Spleen (tissue), 7 donors: ENCODE results near the gene MAGEA10.

Source experiments
- POLR2A ChIP-seq, 3 donors: fragments of 450-650 bp; IDR thresholded peaks; one replicate each; pipeline ENCODE4 v1.5.1; 2017; ENCODE audit warnings: antibody characterized with exemption in 3 of 3, mild to moderate bottlenecking in 1 of 3
- POLR2AphosphoS5 ChIP-seq, 3 donors: sonication (generic); formaldehyde crosslinking; IDR thresholded peaks; one replicate each; pipeline ENCODE4 v1.5.1; 2017; ENCODE audit warnings: antibody characterized with exemption in 3 of 3
- TF ChIP-seq, protein P1 (sequence below), 11 experiments: fragments of 200-600 bp in 7 of 11; fragments of 450-650 bp in 4 of 11; sonication (generic) in 4 of 11; IDR thresholded peaks in 8 of 11; conservative IDR thresholded peaks in 3 of 11; 1 replicate in 7 of 11; 2 replicates in 4 of 11; pipeline versions ENCODE4 v1.4.0 to v1.8.0; 2016 to 2021; ENCODE audit warnings: antibody characterized with exemption in 11 of 11, inconsistent platforms in 4 of 11, mild to moderate bottlenecking in 1 of 11
- donor health status: DM: no; HTN: no; CAD: no; lungs with moderate emphysema.
- donor health status: DM: no; HTN: no; CAD: no.
- donor health status: DM: no; HTN: no; CAD: no.

DNA sequence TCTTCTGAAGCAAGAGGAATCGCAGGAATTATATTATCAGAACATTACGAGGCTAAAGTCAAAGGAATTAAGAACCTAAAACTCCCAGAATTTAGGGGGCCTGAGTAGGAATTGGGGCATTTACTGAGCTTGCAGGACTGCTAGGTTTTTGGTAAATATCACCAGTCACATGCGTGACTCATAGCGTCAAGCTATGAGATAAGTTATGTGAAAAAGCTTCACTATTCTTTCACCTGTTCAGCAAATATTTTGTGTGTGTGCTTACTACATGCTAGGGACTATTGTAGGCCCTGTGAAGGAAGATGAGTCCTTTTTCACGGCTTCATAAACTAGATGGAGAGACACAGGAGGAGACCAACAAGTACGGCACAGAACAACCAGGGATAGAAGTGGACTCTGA is 52.2 kb downstream of the MAGEA10 start:
- TF ChIP-seq, protein P1, sequence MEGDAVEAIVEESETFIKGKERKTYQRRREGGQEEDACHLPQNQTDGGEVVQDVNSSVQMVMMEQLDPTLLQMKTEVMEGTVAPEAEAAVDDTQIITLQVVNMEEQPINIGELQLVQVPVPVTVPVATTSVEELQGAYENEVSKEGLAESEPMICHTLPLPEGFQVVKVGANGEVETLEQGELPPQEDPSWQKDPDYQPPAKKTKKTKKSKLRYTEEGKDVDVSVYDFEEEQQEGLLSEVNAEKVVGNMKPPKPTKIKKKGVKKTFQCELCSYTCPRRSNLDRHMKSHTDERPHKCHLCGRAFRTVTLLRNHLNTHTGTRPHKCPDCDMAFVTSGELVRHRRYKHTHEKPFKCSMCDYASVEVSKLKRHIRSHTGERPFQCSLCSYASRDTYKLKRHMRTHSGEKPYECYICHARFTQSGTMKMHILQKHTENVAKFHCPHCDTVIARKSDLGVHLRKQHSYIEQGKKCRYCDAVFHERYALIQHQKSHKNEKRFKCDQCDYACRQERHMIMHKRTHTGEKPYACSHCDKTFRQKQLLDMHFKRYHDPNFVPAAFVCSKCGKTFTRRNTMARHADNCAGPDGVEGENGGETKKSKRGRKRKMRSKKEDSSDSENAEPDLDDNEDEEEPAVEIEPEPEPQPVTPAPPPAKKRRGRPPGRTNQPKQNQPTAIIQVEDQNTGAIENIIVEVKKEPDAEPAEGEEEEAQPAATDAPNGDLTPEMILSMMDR (IDR thresholded peaks at IDR 0.05 in 8 of 11, conservative IDR thresholded peaks at IDR 0.05 in 3 of 11), result no peak
- TF ChIP-seq POLR2AphosphoS5 (IDR thresholded peaks at IDR 0.05) (no peak), POLR2A (IDR thresholded peaks at IDR 0.05) (no peak)
